Left hindlimb (tissue), 1 donor: ENCODE data around the gene TEX35.
A peak's percentile ranks its signal among the peaks of the same experiment; 100 is the strongest.
"Not testable (repeated sequence)": the region's sequence is repeated elsewhere in the genome, so short reads cannot be mapped to it uniquely, and the experiment has no call there.

Experiments
- DNase-seq: peaks from one replicate; pipeline ENCODE4 v3.0.0-alpha.2; 2018

The TEX35 gene

DNA sequence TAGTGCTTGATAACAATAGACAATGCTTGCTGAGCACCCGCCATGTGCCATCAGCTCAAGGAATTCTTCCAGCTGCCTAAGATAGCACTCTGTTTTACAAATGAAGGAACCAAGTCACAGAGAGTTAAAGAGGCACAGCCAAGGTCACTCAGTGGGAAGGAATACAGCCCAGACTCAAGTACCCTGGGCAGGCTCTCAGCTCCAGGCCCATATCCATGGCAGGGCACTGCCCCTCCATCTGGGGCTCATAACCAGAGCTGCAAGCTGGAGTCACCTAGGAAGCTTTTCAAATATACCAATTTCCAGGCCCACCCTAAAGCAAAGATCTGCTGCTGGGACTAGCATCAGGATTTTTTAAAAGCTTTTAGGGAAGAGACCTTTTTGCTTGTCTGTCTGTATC is 17.8 kb upstream of the TEX35 start:
- DNase-seq = no peak

DNA sequence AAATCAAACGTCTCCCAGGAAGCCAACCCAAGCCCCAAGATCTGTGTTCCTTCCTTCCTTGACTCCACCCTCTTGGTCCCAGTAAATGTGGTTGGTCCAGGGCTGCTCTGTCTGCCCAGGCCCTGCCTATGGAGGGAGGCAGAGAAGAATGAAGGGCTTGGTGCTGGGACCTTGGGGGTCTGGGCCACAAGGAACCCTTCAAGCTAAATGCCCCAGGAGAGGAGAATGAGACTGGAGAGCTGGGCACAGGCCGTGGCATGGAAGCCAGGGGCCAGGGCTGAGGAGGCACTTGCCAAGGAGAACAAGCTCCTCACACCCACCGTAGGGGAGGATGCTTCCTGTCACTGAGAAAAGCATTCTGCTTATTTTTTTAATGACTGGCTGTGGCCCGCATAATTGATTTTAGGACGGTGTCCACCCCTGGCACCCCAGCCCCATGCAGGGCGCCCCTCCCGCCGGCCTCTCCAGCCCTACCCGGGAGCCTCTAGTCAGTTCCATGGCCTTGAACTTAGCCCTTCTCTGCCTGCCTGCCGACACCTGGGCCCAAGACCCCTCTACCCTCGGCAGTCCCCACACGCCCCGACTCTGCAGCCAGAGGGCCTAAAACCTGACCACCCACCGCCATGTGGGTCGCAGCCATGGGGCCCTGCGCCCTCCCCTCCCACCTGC is 17.0 kb upstream of the TEX35 start:
- DNase-seq = no peak

DNA sequence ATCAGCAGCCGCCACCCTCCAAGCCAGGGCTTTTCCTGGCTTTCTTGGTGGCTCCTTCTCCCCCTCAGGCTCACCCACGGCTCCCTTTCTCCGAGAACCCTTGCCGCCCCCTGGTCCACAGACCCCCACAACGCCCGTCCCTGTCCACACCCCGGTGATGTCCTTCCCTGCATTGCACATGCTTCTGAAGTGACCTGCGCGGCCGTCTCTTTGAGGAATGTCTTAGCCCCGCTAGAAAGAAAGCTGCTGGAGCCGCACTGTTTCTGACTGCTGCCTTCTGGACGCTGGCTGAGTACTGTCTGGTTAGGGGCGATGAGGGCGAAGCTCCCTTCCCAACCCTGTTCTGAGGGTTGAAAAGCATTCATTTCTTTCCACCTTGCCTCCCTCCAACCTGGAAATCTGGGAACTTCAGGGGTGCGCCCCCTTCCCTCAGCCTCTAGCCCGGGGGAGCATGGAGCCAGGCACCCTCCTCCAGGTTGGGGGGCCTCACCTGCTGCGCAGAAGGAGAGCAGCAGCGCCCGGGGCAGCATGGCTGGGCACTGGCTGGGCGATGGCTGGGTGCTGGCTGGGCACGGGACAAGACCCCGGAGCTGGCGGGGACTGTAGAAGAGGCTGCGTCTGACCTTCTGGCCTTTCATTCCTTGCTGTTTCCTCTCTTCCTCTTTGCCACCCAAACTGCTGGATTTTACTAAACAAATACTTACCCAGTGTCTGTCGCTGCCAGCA is 16.3 kb upstream of the TEX35 start, which contains the start of gene CLEC20A:
TSS of gene CLEC20A (minus strand) at position 555 of the 726 bp plus-strand sequence. CDS start at position 530, 25 bp downstream.
- DNase-seq = no peak

DNA sequence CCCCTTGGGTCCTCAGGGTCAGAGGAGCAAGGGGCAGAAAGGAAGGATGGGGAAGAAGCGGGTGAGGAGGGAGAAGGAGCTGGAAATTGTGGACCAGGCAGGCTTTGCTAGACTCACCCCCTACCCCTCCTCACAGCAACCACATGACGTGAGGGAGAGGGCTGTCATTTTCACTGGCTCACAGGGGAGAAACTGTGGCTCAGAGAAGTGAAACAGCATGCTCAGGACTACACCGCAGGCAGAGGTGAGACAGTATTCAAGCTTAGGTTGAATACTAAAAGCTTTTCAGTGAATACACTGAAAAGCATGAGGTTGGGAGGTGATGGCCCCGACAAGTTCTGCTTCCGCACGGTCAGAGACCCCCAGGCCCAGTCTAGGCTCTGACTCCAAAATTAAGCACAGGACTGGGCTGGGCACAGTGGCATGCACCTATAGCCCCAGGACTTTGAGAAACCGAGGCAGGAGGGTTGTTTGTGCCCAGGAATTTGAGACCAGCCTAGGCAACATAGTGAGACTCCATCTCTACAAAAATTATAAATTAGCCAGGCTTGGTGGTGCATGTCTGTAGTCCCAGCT is 14.9 kb upstream of the TEX35 start:
- DNase-seq = no peak

DNA sequence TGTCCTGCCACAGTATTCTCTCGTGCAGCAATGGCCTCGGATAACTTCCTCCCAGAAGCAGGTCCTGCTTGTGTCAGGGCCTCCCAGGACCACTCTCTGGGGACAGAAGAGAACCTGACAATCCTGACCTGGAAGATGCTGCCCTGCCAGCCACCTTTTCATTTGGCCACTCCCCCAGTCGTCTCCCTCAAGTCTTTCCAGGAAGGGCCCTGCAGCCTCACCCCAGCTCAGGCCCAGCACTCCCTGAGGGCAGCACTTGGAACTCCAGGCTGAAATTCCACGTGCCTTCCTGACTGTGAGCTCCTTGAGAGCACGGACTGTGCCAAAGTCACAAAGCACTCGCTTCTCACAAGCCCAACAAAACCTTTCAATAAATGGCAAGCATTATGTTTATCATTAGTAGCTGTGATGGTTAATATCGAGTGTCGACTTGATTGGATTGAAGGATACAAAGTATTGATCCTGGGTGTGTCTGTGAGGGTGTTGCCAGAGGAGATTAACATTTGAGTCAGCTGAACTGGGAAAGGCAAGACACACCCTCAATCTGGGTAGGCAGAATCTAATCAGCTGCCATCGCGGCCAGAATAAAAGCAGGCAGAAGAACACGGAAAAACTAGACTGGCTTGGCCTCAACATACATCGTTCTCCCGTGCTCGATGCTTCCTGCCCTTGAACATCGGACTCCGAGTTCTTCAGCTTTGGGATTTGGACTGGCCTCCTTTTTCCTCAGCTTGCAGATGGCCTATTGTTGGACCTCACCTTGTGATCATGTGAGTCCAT is 13.8 kb upstream of the TEX35 start:
- DNase-seq = no peak

DNA sequence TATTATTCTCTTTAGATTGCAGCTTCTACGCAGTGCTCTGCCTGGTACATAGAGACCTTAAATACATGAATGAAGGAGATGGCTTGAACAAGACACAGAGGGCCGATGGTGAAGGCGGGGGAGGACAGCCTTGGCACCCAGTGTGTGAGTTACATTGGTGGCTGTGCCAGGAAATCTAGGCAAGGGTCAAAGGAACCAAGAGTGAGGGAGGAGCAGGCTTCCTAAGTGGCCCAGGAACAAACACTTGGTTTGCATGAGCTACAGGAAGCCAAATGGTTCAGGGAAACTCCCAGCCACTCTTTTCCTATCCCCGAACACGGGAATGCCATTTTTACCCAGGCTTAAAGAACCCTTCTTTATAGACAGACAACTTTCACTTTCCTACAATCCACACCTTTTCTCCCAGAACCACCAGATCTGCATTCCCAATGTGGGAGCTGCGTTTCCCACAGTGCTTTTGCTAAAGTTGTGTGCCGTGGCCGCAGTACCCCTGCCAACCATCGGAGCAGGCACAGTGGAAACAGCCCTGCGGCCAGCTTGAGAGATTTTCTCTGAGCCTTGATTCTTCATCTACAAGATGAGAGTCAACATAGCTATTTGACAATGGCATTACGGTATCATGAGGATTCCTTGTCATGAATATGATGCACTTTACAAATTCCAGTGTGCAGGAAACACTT is 12.7 kb upstream of the TEX35 start:
- DNase-seq = no peak

DNA sequence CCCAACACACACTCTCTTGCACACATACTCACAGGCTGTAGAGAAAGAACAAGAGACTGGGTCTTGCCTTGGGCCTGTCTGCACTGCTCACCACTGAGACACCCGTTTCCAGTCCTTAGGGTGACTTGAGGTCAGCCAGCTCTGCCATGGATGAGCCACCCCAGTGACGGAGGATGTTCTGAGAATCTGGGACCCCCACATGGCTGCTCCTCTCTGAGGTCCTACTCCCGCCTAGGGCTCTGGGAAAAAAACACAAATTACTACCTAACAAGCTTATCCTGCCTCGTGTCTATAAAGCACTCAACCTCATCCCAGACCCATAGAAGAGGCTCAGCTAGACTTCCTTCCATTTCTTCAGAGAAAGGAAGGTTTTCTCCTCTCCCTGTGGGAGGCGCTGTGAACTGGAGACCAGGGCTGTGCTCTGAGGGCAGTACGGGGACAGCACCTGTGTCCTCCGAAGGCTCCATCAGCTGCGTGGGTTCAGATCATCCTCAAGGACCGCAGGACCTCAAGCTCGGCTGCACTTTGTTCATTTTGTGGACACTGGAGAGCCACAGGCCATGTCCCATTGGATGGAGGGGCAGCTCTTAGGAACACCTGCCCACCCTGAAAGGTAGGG is 11.9 kb upstream of the TEX35 start:
- DNase-seq = no peak

DNA sequence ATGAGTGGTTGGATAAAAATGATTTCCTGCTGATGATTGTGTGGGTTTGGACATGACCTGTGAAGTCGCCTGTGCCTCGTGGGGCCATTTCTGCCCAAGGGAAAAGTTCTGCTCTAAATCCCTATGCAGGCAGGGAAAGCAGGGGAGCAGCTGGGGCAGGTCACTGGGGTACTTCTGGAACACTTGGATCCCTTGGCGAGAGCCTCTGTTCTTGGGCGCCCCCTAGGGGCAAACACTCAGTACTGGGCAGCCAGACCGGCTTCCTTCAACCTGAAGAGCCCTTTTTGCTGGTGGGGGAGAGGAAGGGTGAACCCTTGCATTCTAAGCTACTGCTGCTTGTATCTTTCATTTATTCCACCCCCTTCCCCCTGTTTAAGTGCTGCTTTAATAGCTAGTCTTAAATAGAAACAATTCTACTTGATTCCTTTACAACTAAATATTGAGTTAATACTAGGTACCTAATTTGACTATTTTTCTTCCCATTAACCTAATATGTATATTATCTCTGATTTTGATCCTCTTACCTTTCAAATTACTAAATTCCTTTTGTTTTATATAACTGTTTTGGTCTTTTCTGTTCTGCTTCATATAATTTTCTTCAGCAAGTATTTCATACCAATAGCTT is 11.1 kb upstream of the TEX35 start:
- DNase-seq = peak; percentile 58

DNA sequence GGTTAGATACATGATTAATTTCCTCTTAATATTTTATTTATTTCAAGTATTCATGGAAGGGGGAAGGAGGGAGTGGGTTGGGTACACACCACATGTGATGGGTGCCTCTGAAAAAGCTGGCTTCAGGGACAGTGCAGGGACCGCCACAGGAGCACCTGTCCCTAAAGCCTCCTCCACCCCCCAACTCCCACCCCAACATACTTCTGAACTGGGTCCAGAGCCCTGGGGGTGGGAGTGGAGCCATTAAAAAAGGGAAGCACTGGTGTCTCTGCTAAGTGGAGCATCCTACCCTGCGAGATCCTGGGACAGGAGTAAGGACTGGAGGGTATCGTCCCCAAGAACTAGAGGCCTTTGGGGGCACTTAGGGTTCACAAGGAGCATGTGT is 10.6 kb upstream of the TEX35 start:
- DNase-seq = no peak

DNA sequence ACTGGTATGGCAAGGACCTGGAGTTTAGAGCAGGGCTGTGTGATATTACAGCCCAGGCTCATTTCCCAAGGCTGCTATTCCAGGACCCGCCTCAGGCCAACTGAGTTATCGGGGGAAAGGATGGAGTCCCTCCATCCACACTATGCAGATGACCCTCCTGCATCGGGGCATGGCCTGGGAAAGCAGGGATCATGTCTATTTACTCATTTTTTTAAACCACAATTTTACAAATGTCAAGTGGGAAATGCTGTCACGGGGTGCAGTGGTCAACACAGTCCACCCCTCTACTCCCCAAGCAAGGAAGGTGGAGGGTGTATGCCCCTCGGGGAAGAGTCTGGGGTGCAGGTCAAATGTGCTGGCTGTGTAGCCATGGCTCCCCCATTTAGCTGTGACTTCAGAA is 10.1 kb upstream of the TEX35 start:
- no peak for DNase-seq

DNA sequence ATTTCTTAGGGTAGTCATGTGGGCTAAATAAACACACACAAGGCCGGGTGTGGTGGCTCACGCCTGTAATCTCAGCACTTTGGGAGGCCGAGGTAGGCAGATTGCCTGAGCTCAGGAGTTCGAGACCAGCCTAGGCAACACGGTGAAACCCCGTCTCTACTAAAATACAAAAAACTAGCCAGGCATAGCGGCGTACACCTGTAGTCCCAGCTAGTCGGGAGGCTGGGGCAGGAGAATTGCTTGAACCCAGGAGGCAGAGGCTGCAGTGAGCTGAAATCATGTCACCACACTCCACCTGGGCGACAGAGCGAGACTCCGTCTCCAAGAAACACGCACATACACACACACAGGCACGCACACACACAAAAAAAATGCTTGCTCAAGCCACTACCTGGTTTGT is 9.6 kb upstream of the TEX35 start:
- DNase-seq = not testable (repeated sequence)

DNA sequence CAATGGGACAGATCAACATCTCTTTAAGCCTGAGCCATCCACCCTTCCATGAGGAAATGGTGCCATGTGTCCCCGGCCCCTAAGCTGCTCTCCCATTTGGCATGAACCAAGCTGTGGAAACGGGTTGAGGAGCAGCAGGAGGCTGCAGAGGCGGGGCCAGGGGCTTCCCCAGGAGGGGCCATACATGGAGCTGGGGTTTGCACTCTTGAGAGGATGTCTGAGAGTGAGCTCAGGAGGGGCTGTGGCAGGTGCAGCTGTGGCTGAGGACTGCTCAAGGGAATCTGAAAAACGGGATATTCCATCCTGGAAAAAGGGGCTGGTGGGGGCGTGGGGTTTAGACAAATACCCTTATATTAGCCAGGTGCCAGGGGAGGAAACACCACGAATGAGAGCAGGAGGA is 9.1 kb upstream of the TEX35 start:
- DNase-seq = no peak

DNA sequence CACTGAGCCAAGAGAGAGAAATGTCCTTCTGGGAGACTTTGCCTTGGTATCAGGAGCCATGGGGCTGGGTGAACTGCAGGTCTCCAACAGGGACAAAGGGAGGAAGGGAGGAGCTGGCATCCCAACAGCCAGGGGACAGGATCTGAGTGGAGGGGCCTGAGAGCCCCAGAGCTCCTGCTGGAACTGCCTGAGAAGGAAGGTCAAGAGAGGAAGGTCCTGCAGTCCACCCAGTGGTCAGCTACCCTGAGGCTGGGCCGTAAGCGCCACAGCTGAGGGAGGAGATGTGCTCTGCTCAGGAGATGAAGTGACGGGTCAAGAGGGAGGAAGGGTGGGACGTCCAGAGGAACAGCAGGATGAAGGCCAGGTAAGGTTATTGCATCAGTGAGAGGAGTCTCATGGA is 8.6 kb upstream of the TEX35 start:
- no peak for DNase-seq

DNA sequence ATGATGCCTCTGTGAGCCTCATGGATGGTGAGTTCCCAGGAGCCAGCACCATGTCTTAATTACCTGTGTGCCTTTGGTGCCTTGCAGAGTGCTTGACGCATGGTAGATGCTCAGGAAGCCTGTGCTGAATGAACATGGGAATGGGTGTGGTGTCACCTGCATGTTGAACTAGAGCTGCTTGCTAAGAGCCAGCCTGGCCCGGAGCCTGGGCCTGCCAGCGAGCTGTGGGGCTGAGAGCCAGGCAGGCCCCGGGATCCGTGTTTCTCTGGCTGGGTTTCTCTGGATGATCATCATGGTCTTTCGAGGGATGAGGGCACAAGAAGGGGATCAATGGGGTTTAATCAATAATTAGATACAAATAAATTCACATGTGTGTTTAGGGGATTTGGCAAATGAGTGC is 6.7 kb upstream of the TEX35 start:
- no peak for DNase-seq

DNA sequence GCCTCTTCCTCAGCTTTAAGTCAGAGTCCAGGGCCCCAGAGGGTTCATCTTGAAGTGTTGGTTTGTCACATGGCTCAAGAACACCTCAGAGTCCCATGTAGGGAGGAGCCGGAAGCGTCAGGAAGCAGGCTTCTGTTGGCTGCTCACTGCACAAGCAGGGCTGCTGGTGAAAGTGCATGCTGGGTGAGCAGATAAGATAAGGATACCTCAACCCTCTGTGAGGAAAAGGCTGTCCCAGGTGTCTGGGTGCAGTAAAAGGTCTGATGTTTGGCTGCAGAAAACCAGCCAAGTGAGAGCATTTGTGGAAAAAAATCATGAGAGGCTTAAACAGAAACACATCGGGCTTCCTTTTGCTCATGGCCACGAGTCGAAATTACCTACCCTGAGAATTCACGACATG is 6.2 kb upstream of the TEX35 start:
- DNase-seq = no peak

DNA sequence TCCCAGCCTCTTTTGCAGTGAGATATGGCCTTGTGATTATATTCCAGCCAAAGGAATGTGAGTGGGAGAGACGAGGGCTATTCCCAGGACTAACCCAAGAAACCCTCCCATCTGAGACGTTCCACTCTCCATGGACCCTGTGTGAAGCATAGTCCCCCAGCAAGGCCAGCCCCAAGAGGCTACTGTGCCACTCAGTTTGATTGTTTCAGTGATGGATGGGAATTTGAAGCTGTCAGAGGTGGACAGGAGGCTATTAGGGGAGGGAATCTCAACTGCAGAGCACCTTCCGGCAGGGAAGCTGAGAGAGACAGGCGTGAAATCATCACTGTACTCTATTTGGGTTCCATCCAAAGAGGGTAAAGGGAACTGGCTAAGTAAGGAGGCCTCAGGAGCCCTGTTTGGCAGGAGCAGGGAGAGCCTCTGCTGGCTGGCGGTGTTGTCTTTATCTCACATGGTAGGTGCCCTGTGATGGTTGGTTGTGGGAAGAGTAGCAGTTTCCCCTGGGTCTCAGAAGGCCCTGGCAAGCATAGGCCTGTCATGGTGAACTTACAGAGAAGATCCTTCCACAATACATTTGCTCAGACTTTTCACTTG is 3.4 kb upstream of the TEX35 start:
- no peak for DNase-seq

DNA sequence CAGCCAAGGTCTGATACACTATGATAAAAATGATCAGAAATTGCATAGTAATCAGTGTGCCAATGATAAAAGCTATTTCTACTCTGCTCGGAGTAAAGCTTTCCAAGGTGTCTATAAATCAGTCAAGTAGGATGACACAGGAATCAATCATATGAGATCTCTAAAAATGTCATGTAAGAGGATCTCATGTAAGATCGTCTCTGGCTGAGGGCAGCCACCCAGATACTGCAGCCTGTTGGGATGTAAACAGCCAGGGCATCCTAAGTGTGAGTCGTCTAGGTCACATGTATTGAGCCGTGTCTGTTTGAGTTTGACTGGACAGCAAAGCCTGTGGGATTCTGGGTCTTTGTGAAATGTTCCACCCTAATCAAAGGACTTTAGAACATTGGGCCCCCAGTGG is 2.8 kb upstream of the TEX35 start:
- no peak for DNase-seq

DNA sequence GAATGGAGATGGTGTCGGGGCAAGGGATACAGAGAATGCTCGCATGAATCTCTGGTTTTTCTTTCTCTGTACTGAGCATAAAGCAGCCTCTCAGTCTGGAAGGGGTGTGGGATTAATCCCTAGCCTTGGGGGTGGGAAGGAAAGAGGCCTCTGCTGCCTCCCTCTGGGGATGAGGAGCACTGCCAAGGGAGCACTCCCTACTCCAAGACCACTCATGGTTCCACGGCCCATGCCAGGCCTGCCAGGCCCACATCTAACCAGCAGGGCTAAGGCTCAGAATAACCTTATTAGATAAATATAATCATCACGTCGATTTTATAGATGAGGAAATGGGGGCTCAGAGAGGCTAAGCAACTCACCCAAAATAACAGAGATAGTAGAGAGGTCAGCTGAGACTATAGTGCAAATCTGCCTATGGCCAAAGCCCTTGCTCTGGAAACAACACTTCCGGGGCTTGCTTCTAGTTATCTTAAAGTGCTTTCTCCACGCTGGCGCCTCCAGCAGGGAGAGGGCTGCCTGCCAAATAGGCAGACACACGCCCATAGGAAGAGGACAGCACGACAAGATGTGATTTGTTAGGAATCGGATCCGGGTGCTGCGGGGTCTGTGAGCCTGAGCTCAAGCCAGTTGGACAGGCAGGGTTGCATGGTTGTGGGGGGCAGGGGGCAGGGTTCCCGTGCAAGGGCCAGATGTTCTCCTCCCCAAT is 522 bp downstream of the TEX35 start:
- no peak for DNase-seq

DNA sequence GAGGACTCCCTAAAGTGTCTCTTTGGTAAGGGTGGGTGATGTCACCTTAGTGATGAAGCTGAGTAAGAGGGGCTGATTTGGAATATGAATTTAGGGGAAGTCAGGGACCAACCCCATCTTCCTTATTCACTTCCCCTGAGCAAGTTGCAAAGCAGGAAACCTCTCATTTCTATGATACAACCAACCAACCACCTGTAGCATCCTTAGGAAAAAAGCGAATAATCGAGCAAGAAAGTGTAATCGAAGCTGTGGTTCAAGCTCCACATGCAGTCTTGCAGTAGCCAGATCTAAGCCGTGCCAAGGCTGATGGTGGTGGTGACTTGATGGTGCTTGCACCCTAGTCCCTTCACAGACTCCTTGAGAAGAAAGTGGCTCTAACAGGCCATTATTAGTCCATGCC is 3.2 kb downstream of the TEX35 start:
- no peak for DNase-seq

DNA sequence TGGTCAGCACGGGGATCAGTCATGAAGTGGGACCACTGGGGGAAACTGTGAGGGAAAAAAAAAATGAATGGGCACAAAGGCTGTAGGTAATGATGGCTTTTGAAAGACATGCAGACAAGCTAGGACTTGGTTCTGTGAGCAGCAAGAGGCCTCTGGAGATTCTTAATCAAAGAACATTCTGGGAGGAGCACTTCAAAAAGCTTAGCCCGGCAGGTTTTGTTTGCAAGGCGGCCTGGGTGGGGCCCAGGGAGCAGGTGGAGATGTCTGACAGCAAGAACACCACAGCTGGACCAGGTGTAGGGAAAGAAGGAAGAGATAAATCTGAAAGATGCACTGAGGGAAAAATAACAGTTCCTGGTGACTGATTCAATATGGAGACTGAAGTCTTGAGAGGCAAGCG is 6.0 kb downstream of the TEX35 start:
- DNase-seq = no peak

DNA sequence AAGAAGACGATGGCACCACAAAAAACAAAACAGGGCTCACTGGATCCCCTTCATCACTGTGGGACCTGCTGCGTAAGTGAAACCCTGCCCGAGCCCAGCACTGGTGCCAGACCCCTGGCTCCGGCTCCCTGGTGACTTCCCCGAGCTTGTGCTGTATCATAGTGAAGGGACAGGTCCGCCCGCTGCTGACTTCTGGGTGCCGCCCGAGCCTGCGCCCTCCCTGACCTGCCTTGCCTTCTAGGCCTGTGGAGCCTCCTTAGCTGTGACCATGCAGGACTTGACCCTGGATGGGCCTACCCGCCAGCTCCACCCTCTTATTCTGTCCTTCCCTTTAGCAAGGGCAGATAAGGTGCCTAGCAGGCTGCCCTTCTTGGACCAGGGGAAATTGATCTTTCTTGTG is 7.9 kb downstream of the TEX35 start:
- no peak for DNase-seq
